ENCODE results near the gene NIPBL.
A peak's percentile ranks its signal among the peaks of the same experiment; 100 is the strongest.
"Not testable (repeated sequence)": the region's sequence is repeated elsewhere in the genome, so short reads cannot be mapped to it uniquely, and the experiment has no call there.

The NIPBL gene, protein sequence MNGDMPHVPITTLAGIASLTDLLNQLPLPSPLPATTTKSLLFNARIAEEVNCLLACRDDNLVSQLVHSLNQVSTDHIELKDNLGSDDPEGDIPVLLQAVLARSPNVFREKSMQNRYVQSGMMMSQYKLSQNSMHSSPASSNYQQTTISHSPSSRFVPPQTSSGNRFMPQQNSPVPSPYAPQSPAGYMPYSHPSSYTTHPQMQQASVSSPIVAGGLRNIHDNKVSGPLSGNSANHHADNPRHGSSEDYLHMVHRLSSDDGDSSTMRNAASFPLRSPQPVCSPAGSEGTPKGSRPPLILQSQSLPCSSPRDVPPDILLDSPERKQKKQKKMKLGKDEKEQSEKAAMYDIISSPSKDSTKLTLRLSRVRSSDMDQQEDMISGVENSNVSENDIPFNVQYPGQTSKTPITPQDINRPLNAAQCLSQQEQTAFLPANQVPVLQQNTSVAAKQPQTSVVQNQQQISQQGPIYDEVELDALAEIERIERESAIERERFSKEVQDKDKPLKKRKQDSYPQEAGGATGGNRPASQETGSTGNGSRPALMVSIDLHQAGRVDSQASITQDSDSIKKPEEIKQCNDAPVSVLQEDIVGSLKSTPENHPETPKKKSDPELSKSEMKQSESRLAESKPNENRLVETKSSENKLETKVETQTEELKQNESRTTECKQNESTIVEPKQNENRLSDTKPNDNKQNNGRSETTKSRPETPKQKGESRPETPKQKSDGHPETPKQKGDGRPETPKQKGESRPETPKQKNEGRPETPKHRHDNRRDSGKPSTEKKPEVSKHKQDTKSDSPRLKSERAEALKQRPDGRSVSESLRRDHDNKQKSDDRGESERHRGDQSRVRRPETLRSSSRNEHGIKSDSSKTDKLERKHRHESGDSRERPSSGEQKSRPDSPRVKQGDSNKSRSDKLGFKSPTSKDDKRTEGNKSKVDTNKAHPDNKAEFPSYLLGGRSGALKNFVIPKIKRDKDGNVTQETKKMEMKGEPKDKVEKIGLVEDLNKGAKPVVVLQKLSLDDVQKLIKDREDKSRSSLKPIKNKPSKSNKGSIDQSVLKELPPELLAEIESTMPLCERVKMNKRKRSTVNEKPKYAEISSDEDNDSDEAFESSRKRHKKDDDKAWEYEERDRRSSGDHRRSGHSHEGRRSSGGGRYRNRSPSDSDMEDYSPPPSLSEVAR (N-terminal part only)

DNA sequence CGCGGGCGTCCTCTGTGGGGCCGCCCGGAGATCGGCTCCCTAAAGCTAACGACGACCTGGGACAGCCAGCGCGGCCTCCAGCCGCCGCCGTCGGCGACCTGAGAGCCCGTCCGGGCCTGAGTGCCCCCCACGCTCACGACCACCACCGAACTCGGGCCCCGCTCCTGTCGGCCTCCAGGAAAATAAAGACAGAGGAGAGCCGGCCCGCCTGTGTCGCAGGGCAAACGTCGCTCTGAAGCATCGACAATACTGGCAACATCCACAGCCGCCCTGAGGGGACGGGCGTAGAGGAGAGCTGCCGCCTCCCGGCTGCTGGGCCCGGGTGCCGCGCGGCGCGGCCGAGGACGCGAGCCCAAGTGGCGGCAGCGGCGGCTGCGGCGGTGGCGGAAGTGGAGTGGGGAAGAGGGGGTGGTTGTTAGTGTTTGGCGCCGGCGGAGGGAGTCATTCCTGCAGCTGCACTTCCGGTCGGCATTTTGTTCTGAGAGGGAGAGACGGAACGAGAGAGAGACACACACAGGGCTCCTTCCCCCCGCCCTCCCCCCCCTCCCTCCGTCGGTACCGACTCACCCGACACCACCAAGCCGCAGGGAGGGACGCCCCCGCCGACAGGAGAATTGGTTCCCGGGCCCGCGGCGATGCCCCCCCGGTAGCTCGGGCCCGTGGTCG, at the start of gene NIPBL:
TSS of gene NIPBL (plus strand) at position 471 of the 666 bp plus-strand sequence. CDS start 76,928 bp downstream, outside the sequence.
- DNase-seq, result peak; percentile 96

DNA sequence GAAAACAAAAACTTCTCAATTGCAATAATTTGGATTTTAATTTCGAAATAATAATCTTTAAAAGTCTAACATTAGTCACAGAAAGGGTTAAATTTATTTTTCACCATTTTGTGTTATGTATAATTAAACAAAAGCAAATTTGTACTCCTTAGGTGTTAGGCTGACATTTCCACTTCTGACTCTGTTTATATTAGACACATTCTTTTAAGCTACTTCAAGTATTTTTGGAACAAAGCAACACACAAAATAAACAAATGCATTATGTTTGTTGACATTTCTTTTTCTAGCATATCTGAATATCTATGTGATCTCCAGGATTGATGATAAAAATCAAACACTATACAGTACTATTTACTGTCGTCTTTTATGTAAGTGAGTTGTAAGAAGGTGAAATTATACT, 44.3 kb upstream of the NIPBL start:
- DNase-seq, result no peak

DNA sequence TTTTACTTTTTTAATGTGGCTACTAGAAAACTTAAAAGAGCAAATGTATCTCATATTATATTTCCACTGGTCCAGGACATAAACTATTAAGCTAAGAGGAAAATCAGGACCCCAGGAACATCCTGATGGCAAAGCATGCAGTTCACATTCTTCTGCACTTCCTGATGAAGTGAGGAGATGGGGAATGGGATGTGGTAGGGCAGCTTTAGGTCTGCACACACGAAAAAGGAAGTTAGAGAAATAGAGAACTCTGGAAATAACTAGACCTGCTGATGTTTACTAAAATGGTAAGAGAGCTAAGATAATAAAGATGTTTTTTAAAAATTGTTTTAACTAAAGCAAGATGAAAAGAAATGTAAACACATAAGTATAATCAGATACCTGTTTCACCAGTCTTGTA, 39.7 kb upstream of the NIPBL start:
- DNase-seq, result no peak

DNA sequence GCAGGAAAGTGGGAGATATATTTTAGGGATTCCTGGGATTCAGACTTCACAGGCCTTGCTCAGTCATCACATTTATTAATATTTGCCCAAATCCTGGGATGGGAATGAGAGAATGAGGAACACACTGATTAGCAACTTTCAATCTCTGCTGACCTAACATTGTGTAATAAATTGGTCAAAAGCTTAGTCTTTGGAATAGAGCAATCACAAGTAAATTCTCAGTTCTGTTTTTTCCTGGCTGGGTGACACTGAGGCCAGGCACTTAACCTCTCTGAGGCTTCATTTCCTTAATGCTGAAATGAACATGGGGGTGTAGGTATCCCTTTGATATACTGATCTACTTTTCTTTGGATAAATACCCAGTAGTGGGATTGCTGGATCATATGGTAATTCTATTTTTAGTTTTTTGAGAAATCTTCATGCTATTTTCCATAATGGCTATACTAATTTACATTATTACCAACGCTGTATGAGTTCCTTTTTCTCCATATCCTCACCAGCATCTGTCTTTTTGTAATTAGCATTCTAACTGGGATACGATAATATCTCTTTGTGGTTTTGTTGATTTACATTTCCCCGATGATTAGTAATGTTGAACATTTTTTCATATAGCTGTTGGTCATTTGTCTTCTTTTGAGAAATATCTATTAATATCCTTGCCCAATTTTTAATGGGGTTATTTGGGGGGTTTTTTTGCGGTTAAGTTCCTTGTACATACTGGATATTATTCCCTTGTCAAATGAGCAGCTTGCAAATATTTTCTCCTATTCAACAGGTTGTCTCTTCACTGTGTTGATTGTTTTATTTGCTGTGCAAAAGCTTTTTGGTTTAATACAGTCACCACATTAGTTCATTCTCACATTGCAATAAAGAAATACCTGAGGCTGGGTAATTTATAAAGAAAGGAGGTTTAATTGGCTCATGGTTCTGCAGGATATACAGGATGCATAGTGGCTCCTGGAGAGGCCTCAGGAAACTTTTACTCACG, 36.8 kb upstream of the NIPBL start:
- no peak for DNase-seq

DNA sequence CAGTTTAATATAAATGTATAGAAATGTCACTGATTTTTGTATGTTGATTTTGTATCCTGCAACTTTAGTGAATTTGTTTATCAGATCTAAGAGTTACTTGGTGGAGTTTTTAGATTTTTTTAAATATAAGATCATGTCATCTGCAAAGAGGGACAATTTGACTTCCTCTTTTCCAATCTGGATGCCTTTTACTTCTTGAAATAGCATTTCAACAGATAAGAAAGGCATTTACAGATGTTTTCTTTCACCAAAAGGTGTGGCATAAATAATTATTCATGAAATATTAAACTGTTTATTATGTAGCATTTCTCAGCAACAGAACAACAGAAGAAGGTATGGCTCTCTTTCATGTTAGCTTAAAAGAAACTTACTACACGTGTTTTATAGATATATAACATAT, 34.9 kb upstream of the NIPBL start:
- no peak for DNase-seq

DNA sequence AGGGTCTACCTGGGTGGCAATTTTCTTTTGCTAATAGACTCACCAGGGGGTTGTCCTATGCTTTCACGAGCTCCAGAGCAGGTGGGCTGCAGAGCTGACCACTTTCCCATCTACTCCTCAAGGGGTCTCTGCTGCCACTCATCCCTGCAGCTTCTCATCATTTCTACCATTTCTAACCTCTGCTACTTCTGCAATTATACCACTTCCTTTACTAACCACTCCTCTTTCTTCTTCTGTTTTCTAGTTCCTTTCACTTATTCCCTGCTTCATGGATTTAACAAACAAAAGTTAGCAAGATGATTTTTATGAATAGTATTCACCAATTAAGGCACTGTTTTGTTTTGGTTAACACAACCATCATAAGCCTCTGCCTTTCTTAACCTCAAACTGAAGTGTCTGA, 34.5 kb upstream of the NIPBL start:
- DNase-seq, result no peak

DNA sequence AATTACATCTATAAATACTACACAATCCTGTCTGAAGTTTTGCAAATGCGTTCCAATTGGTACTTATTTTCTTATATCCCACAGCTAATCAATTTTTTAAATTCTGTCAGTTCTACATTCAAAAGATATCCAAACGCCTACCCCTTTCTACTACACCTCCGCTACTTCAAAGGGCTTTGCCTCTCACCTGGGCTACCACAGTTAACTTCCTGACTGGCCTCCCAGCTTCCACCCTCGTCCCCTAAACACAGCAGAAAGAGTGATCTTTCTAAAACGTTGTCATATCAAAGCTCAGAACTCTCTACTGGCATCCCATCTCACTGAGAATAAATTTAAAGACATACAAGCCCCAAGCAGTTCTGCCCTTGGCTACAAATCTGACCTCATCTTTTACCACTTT, 32.3 kb upstream of the NIPBL start:
- DNase-seq, result no peak

DNA sequence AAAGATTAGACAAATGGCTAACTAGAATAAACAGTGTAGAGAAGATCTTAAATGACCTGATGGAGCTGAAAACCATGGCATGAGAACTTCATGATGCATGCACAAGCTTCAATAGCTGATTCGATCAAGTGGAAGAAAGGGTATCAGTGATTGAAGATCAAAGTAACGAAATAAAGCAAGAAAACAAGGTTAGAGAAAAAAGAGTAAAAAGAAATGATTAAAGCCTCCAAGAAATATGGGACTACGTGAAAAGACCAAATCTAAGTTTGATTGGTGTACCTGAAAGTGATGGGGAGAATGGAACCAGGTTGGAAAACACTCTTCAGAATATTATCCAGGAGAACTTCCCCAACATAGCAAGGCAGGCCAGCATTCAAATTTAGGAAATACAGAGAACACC, 28.0 kb upstream of the NIPBL start:
- not testable (repeated sequence) for DNase-seq

DNA sequence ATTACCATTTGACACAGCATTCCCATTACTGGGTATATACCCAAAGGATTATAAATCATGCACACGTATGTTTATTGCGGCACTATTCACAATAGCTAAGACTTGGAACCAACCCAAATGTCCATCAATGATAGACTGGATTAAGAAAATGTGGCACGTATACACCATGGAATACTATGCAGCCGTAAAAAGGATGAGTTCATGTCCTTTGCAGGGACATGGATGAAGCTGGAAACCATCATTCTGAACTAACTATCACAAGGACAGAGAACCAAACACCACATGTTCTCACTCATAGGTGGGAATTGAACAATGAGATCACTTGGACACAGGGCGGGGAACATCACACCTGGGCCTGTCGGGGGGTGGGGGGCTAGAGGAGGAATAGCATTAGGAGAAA, 23.7 kb upstream of the NIPBL start:
- not testable (repeated sequence) for DNase-seq

DNA sequence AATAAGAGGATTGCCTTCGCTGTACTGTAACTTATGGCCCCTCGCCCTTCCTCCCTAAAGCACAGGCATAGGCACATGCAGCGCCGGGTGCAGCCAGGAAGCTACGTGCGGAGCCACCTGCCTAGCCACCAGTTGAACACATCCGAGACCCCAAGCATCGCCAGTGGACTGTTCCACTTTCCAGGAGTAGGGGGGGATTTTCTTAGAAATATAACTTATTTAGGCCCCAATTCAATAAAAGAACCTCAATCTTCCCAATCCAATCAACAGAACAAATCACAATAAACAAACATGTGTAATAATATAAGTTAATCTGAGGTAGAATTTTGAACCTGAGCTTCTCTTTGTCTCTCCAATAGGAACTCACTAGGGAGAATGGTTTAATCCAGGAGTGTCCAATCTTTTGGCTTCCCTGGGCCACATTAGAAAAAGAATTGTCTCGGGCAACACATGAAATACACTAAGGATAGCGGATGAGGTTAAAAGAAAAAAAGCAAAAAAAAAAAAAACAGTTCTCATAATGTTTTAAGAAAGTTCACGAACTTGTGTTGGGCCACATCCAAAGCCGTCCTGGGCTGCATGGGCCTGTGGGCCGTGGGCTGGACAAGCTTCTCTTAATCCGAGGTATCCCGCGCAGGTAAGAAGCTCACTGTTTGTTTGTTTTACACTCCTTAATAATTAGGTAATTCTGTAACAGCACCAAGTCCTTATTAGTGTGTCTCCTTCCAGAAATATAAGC, 22.0 kb upstream of the NIPBL start:
- no peak for DNase-seq

DNA sequence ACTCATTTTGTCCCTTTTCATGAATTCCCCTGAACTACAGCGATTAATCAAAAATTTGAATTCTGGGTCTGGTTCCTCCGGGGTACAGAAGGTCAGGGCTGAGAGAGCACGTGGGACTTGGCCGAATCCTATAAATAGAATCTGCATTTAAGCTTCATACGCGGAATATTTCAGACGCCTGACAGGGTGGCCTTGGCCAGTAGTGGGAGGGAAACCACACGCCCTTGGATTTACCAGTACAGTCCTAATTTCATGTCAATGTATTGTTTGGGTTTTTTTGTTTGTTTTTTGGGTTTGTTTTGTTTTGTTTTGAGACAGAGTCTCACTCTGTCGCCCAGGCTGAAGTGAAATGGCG, 21.5 kb upstream of the NIPBL start:
- no peak for DNase-seq

DNA sequence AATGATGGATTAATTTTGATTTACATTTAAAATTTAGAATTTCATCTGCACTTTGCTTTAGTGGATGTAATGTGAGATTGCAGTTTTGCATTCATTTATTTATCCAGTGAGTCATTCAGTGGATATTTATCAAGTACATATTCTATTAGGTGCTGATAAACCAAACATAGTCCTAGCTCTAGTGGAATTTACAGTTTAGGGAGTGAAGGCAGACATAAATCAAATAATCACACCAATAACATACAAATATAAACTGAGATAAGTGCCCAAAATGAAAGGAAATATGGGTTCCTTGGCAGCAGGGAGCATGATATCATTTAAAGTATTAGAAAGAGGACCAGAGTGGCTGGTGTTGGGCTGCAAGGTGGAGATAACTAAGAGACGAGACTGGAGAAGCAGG, 14.7 kb upstream of the NIPBL start:
- no peak for DNase-seq

DNA sequence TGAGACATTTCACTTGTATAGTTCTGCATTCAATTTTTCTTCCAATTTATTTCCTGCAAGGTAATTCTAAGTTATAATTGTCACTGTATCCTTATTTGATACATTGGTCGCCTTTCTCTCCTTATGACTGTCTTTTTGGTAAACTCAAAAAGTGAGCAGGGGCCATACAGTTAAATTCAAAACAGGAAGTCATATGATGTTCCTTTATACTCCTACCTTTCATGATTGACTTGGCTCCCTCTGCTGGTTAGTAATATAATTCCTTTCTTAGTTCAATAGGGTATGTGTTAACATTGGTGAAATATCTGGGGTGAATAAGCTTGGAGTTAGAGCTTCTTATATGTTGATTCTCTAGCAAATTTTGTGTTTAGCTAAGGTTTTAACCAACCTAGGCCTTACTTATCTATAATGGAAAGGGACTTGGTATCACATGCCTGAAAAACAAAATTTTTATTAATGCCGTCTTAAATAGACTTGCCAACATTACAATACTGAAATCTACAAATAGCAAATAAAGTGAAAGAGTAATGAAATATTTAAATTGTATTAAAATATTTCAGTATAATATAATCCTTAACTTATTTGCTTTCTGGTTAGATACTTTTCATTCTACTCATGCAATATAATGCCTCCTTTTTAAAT, 6.0 kb upstream of the NIPBL start:
- DNase-seq, result no peak

DNA sequence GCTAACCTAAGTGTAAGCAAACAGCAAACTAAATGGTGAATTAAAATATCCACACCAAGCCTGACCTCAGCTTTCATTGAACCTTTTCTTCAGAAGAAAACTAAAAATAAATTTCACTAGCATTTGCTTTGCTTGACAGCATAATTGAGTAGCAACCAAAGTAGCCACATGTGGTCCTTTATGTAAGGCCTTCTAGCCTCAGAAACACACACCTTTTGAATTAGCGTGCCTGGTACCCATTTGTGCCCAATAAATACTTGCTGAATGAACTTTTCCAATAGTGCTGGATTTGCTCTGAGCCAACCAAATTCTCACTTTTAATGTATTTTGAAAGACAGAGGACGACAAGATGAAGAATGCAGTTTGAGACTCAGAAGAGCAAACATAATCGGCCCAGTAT, 2.1 kb upstream of the NIPBL start:
- DNase-seq, result no peak

DNA sequence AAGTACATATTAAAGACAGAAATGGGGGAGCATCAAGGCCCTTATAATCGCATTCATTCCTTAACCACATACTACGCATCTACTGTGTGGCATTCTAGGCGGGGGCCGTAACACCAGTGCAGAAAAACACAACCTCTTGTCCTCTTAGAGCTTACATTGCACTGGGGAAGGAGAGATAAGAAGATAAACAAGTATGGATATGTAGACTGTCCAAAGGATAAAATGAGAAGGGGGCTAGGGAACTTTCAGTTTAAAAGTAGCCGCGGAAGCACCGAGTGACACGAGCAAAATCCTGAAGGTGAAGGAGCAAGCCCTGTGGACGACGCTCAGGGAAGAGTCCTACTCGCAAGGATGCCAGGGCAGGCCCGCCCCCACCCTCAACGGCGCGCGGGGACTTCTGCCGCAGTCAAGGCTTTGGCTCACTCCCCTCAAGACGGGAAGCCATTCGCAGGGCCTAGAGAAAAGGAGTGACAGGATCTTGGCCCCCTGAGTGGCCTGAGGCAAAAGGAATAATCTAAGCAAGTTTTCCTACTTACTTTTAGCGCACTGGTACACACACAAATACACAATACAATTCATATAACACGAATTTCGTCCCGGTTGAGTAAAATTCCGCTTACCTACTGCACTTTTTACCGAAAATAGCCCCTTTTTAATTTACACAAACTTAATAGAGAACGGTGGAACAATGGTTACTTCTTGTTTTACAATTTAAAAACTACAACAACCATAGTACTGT, 1.3 kb upstream of the NIPBL start:
- peak; percentile 83 for DNase-seq

DNA sequence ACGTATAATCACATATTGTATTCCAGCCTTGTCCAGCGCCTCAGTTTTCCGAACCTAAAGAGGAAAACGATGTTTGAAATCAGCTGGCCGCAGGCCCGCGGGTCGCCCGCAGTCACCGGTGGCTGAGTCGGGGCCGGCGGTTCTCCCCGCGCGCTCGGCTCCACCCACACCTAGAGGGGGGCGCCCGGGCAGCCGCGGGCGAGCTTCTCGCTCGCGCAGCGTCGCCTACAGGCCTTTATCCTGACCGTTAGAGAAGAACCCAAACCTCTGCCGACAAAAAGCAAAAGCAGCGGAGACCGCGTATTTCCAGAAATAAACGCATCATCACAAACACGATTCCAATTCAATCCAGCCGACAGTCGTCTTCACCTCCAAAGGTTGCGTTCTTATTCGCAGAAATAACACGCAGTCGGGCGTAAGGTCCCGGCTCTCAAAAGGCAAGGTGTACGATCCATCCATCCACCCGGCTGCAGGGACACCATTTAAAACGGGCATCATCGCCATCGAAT, 725 bp upstream of the NIPBL start:
- DNase-seq, result peak; percentile 92

DNA sequence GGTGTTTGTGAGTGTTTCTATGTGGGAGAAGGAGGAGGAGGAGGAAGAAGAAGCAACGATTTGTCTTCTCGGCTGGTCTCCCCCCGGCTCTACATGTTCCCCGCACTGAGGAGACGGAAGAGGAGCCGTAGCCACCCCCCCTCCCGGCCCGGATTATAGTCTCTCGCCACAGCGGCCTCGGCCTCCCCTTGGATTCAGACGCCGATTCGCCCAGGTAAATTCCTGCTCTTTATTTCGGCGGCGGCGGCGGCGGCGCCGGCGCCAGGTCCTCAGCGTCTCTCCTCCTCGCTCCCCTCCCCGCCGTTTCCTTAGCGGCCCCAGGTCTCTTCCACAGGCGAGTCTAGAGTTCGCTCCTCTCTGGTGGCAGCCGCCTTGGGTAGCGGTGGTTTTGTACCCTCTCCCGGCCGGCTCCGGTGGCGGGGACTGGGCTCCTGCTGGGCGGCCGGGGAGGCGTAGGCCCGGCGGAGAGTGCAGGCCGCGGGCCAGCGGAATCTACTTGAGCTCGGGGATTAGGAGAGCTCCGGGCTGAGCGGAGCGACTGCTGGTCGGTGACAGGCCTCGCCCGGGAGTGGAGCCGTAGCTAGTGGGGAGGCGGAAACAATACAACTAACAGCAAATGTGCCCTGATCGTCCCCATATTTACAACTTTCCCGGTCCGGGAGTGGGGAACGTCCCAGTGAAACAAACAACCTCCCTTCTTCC, 547 bp downstream of the NIPBL start:
- DNase-seq, result peak; percentile 86

DNA sequence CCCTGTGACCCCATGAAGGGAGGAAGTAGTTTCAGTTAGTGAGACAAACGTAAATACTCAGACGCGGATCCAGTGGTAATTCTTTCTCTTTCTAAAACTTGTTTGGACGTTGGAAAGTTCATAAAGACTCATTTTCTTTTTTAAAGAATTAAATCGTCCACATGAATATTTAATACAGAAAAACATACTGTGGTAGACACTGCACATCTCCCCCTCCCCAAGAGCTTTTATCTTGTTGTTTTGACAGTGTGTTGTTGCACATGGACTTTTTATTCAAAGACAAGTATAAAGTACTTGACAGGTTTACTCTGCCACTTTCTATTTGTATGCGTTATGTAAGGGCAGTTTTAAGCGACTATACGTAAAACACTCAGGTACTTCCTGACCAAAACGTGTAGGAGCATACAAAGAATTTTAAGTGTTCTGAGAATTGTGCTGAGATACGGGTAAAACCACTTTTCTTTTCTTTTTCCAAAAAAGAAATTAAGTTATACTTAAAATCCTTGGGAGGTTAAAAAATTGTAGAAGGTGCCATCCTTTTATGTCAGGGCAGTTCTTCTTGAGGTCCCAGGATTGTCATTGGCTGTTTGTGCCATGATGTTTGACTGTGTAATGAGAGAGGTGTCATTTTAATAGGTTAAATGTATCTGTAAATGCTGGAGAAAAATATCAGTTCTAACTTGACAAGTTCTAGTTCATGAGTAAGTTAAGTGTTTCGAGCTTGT, 1.3 kb downstream of the NIPBL start:
- DNase-seq, result no peak
